ENCODE data around the gene NTNG2.

- TF ChIP-seq TAF1 (IDR thresholded peaks at IDR 0.05; ENCODE audit: borderline replicate concordance, insufficient read depth, low read length) (no peak), POLR2AphosphoS5 (IDR thresholded peaks at IDR 0.05; ENCODE audit: low read depth, low read length) (no peak), SIN3A (IDR thresholded peaks at IDR 0.05; ENCODE audit: borderline replicate concordance, insufficient read depth, low read length) (no peak)
- TF ChIP-seq, protein P1, sequence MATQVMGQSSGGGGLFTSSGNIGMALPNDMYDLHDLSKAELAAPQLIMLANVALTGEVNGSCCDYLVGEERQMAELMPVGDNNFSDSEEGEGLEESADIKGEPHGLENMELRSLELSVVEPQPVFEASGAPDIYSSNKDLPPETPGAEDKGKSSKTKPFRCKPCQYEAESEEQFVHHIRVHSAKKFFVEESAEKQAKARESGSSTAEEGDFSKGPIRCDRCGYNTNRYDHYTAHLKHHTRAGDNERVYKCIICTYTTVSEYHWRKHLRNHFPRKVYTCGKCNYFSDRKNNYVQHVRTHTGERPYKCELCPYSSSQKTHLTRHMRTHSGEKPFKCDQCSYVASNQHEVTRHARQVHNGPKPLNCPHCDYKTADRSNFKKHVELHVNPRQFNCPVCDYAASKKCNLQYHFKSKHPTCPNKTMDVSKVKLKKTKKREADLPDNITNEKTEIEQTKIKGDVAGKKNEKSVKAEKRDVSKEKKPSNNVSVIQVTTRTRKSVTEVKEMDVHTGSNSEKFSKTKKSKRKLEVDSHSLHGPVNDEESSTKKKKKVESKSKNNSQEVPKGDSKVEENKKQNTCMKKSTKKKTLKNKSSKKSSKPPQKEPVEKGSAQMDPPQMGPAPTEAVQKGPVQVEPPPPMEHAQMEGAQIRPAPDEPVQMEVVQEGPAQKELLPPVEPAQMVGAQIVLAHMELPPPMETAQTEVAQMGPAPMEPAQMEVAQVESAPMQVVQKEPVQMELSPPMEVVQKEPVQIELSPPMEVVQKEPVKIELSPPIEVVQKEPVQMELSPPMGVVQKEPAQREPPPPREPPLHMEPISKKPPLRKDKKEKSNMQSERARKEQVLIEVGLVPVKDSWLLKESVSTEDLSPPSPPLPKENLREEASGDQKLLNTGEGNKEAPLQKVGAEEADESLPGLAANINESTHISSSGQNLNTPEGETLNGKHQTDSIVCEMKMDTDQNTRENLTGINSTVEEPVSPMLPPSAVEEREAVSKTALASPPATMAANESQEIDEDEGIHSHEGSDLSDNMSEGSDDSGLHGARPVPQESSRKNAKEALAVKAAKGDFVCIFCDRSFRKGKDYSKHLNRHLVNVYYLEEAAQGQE (IDR thresholded peaks at IDR 0.05; ENCODE audit: insufficient read depth in 1 of 2, low read depth in 2 of 2, low read length in 2 of 2): no peak
Observed at GRCh38 chr9:132124800-132125199, 37.1 kb upstream of the NTNG2 start.
